GM21723 (cell line): ENCODE data around the gene PARS2.

ENCODE experiments used
- ATAC-seq: cut with Tn5 transposase; IDR thresholded peaks from one replicate; pipeline ENCODE4 v1.9.1; 2021; ENCODE audit warnings: mild to moderate bottlenecking, moderate library complexity; ENCODE audit not compliant: unreplicated experiment

PARS2 gene

DNA sequence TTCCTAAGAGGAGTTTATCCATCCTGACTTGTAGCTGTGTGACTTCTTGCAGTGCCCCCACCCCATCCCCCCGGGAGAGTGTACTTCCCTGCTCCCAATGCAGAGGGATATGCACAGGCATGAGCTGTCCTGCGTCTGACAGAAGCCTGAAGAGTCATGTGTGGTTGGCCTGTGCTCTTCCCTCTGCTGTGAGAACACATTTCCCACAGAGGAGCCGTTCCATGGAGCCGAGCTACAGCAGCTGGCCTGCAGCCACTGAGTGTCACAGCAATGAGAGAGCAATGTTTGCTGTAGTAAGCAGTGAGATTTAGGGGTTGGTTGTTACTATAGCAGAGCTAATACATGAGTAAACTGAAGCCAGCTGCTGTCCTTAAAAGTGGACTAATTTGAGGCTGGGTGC is 22.0 kb downstream of the PARS2 start:
- no peak for ATAC-seq

GRCh38 chr1:54741531-54741930 is 22.8 kb downstream of the PARS2 start:
- ATAC-seq = no peak

GRCh38 chr1:54738244-54738643 is 26.1 kb downstream of the PARS2 start:
- no peak for ATAC-seq

- ATAC-seq = no peak
Observed at GRCh38 chr1:54736685-54737084, 27.6 kb downstream of the PARS2 start.

GRCh38 chr1:54728027-54728426 is 36.3 kb downstream of the PARS2 start:
- no peak for ATAC-seq

- ATAC-seq = no peak
Observed at GRCh38 chr1:54724771-54725170, 39.6 kb downstream of the PARS2 start.

- ATAC-seq = no peak
Observed at GRCh38 chr1:54723985-54724384, 40.3 kb downstream of the PARS2 start.

- no peak for ATAC-seq
Observed at GRCh38 chr1:54721719-54722118, 42.6 kb downstream of the PARS2 start.

GRCh38 chr1:54716299-54717047 is 47.9 kb downstream of the PARS2 start:
- no peak for ATAC-seq

GRCh38 chr1:54715493-54716298 is 48.6 kb downstream of the PARS2 start, which contains the start of gene TTC4:
Gene TTC4, plus strand, starts transcription at chr1:54715861. Its CDS starts 48 bp downstream, at chr1:54715909.
- ATAC-seq = peak; percentile 97

DNA sequence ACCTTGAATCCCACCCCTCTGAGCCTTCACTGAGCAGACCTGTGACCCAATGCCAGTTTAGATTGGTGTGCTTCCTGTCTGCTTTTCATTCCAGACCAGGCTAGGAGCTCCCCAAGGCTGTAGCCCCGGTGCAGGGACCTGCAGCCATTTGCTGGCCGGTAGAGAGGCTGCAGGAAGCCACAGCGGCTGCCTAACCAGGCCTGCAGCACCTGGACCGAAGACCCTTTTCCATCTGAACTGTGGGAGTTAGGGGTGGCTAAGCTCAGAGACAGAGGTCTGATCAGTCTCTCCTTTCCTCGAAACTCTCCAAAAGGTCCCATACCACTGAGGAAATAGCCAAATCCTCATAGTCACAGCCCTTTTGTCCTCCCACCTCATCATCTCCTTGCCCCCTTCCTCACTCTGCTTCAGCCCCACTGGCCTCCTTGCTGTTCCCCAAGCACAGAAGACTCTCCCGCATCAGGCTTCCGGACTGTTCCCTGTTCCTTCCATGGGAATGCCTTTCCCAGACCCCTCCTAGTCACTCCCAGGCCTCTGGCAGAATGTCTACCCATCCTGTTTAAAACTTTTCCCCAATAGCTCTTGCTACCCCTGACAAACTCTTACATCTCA is 49.3 kb downstream of the PARS2 start:
- no peak for ATAC-seq

- no peak for ATAC-seq
Observed at GRCh38 chr1:54711536-54711935, 52.8 kb downstream of the PARS2 start.

DNA sequence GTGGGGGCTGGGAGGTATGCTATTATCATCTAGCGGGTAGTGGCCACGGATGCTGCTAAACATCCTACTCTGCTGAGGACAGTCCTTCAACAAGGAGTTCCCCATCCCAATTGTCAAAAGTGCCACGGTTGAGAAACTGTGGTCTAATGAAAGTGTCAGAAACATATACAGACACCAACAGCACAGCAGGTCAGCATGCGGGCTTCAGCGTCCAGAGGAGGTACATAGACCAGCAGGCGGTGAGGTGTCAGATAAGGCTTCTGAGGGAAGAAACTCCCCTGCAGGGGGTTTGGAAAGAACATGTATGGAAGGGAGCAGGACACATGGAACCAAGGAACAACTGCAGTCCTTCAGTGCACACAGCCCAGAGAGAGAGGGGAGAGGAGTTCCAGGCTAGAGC is 53.5 kb downstream of the PARS2 start:
- ATAC-seq = no peak

- ATAC-seq = no peak
Observed at GRCh38 chr1:54710434-54710833, 53.9 kb downstream of the PARS2 start.

- no peak for ATAC-seq
Observed at GRCh38 chr1:54709547-54710292, 54.6 kb downstream of the PARS2 start.

DNA sequence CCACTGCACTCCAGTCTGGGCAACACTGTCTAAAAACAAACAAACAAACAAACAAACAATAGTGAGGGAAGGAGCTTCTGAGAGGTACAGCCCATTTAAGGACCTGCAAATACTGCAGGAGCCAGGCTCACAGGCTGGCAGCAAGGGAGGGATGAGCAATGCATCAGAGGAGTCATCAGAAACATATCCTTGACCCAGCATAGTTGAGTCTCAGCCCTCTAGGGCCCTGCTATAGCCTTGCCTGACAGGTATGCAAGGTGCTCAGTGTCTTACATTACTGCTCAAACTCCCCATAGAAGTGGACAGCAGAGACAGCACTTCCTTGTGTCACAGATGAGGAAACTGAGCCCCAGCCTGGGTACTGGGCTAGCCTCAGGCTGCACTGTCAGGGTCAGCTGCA is 55.9 kb downstream of the PARS2 start:
- no peak for ATAC-seq
